PC-9 (cell line): ENCODE results near the gene OR2AG1. TPM values are rescaled to one million over a fixed set of nuclear protein-coding genes. Genes with fewer than 3 reads are reported as not detected.

Source experiments
- BruUV-seq: library from RNA; stranded (reverse); fragments of 400-500 nt; replicated peaks from 2 replicates; lab custom pipeline; 2021; lab: Mats Ljungman, UMichigan
- CTCF ChIA-PET: fragments of 300-600 bp; sonication (Branson Sonifier 250); formaldehyde crosslinking; loops from one replicate; lab custom pipeline; 2022; ENCODE audit warnings: antibody characterized with exemption; lab: Charles Lee
- POLR2A ChIA-PET: fragments of 300-600 bp; sonication (Branson Sonifier 250); formaldehyde crosslinking; loops from one replicate; lab custom pipeline; 2022; ENCODE audit warnings: antibody characterized with exemption; ENCODE audit not compliant: unreplicated experiment; lab: Charles Lee
- DNase-seq, 2 experiments: peaks; one replicate each; pipeline versions ENCODE4 v3.0.0 to v3.0.0-alpha.2; 2015 to 2022; ENCODE audit warnings: mixed read lengths in 1 of 2
- H2AFZ ChIP-seq: fragments of 200-600 bp; sonication (generic); 2 replicates; pipeline ENCODE4 v1.8.1; 2017; ENCODE audit warnings: antibody characterized with exemption
- H3F3A ChIP-seq: fragments of 200-600 bp; sonication (generic); 2 replicates; pipeline ENCODE4 v1.8.1; 2017; ENCODE audit warnings: antibody characterized with exemption, mild to moderate bottlenecking, low read depth; ENCODE audit not compliant: insufficient read depth
- H3K27ac ChIP-seq: fragments of 200-600 bp; sonication (generic); 2 replicates; pipeline ENCODE4 v1.6.1; 2016; ENCODE audit warnings: mixed run types
- H3K27me3 ChIP-seq: fragments of 200-600 bp; sonication (generic); 2 replicates; pipeline ENCODE4 v1.6.1; 2016; ENCODE audit warnings: low read depth, mixed run types; ENCODE audit not compliant: insufficient read depth
- H3K36me3 ChIP-seq: fragments of 200-600 bp; sonication (generic); 2 replicates; pipeline ENCODE4 v1.6.1; 2016; ENCODE audit warnings: low read depth, mixed run types
- H3K4me1 ChIP-seq: fragments of 200-600 bp; sonication (generic); replicated peaks from 2 replicates; pipeline ENCODE4 v1.6.1; 2016; ENCODE audit warnings: mixed run types; ENCODE audit not compliant: insufficient read depth
- H3K4me2 ChIP-seq: fragments of 200-600 bp; sonication (generic); 2 replicates; pipeline ENCODE4 v1.6.1; 2017; ENCODE audit warnings: mixed run types
- H3K4me3 ChIP-seq: fragments of 200-600 bp; sonication (generic); 2 replicates; pipeline ENCODE4 v1.6.1; 2016; ENCODE audit warnings: mixed run types
- H3K79me2 ChIP-seq: fragments of 200-600 bp; sonication (generic); 2 replicates; pipeline ENCODE4 v1.6.1; 2017; ENCODE audit warnings: low read depth, mixed run types
- H3K9me2 ChIP-seq: fragments of 200-600 bp; sonication (generic); 2 replicates; pipeline ENCODE4 v1.8.1; 2017; ENCODE audit warnings: mild to moderate bottlenecking; ENCODE audit not compliant: insufficient read depth
- H3K9me3 ChIP-seq: fragments of 200-600 bp; sonication (generic); 2 replicates; pipeline ENCODE4 v1.8.1; 2016; ENCODE audit warnings: low read depth; ENCODE audit not compliant: insufficient read depth
- H4K20me1 ChIP-seq: fragments of 200-600 bp; sonication (generic); 2 replicates; pipeline ENCODE4 v1.8.1; 2017; ENCODE audit not compliant: insufficient read depth
- EZH2 ChIP-seq: fragments of 200-600 bp; sonication (generic); IDR thresholded peaks from 2 replicates; pipeline ENCODE4 v1.8.0; 2017; ENCODE audit warnings: antibody characterized with exemption, low read depth
- intact Hi-C: fragments of 100-400 bp; cut with micrococcal nuclease; formaldehyde crosslinking; loops from one replicate; pipeline ENCODE4 v1.10.0; 2022; ENCODE audit not compliant: unreplicated experiment
- total RNA-seq: library from RNA; stranded (reverse); gene quantifications from 2 replicates; pipeline ENCODE4 v1.2.3, GENCODE V29; 2021
- TF ChIP-seq, protein P1 (sequence below): fragments of 200-600 bp; sonication (generic); conservative IDR thresholded peaks from 2 replicates; pipeline ENCODE4 v1.6.1; 2017; ENCODE audit warnings: mixed run types, antibody characterized with exemption, mild to moderate bottlenecking, moderate library complexity

The OR2AG1 gene
- total RNA-seq, 1 experiment from 2014 or later, result not detected

DNA sequence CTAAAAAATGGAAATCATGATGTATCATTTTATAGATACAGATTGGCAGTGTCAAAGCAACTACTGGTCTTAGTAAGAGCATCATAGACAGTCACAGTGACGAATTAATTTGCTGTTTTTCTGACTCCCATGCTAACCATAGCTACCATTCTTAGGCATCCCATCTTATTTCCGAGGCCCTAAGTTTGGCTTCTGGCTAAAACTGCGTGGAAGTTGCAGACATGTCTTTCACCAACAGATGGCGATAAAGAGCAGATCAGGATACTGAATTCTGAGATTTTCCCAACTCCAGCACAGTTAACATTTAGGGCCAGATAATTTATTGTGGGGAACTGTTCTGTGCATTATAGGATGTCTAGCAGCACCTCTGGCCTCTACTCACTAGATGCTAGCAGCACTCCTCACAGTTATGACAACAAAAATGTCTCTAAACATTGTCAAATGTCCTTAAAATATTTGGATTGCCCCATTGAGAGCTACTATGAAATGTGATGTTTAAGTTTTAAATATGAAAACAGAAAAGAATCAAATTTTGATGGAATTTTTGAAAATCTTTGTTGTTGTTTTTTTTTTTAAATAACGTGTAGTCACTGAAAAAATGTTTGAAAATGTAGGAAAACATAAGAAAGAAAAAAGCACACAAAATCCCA is 27.4 kb upstream of the OR2AG1 start:
- CTCF ChIA-PET, result no interaction called here
- no TSS peak for BruUV-seq

DNA sequence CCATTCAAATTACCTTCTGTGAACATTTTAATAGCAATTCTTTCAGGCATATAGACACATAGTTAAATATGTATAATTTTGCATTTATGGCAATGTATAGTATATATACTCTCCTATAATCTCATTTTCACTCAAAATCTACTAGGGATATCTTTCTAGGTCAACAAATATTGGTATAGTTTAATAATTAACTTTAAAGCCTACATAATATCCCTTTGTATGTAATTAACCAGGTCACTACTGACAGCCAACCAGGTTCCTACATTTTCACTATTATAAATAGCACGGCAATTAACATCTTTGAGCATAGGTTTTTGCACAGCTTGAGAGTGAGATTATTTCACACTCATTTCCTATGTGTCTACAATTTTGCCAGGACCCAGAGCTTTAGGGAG is 26.9 kb upstream of the OR2AG1 start:
- DNase-seq, result no peak
- H3K27me3 ChIP-seq, result no peaks in the 10 kb centered on the region
- H3K9me2 ChIP-seq, result no peaks in the 10 kb centered on the region
- intact Hi-C loops, result loop anchor here (5.0 kb wide), 1 partner anchor 379 kb away; no protein-coding TSS in a partner anchor
- no peak overlapping the region for H3K4me3 ChIP-seq
- no peaks in the 10 kb centered on the region for H3K79me2 ChIP-seq
- H4K20me1 ChIP-seq, result no peaks in the 10 kb centered on the region
- BruUV-seq, result no TSS peak
- POLR2A ChIA-PET, result no interaction called here
- no peaks in the 10 kb centered on the region for H3F3A ChIP-seq
- no peak overlapping the region for H3K4me2 ChIP-seq
- no peaks in the 10 kb centered on the region for H3K9me3 ChIP-seq
- H3K36me3 ChIP-seq, result no peaks in the 10 kb centered on the region
- H2AFZ ChIP-seq, result no peak overlapping the region
- no peak overlapping the region for H3K27ac ChIP-seq
- TF ChIP-seq EZH2, result no peak
- TF ChIP-seq, protein P1, sequence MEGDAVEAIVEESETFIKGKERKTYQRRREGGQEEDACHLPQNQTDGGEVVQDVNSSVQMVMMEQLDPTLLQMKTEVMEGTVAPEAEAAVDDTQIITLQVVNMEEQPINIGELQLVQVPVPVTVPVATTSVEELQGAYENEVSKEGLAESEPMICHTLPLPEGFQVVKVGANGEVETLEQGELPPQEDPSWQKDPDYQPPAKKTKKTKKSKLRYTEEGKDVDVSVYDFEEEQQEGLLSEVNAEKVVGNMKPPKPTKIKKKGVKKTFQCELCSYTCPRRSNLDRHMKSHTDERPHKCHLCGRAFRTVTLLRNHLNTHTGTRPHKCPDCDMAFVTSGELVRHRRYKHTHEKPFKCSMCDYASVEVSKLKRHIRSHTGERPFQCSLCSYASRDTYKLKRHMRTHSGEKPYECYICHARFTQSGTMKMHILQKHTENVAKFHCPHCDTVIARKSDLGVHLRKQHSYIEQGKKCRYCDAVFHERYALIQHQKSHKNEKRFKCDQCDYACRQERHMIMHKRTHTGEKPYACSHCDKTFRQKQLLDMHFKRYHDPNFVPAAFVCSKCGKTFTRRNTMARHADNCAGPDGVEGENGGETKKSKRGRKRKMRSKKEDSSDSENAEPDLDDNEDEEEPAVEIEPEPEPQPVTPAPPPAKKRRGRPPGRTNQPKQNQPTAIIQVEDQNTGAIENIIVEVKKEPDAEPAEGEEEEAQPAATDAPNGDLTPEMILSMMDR, result no peak
- H3K4me1 ChIP-seq, result no peaks in the 10 kb centered on the region
- CTCF ChIA-PET, result no interaction called here

More for the DNA sequence above, 27.4 kb upstream of the OR2AG1 start:
- Histone ChIP-seq H3K4me1 (no peaks in the 10 kb centered on the region), H3K4me2 (no peak overlapping the region), H4K20me1 (no peaks in the 10 kb centered on the region), H3K36me3 (no peaks in the 10 kb centered on the region), H2AFZ (no peak overlapping the region), H3K27me3 (no peaks in the 10 kb centered on the region), H3K9me3 (no peaks in the 10 kb centered on the region), H3F3A (no peaks in the 10 kb centered on the region), H3K79me2 (no peaks in the 10 kb centered on the region), H3K9me2 (no peaks in the 10 kb centered on the region), H3K27ac (no peak overlapping the region), H3K4me3 (no peak overlapping the region)
- intact Hi-C loops, result loop anchor here (5.0 kb wide), 1 partner anchor 378 kb away; no protein-coding TSS in a partner anchor
- TF ChIP-seq, protein P1, result peak; percentile 72
- no peak for TF ChIP-seq EZH2
- POLR2A ChIA-PET, result no interaction called here
- DNase-seq, result no peak

DNA sequence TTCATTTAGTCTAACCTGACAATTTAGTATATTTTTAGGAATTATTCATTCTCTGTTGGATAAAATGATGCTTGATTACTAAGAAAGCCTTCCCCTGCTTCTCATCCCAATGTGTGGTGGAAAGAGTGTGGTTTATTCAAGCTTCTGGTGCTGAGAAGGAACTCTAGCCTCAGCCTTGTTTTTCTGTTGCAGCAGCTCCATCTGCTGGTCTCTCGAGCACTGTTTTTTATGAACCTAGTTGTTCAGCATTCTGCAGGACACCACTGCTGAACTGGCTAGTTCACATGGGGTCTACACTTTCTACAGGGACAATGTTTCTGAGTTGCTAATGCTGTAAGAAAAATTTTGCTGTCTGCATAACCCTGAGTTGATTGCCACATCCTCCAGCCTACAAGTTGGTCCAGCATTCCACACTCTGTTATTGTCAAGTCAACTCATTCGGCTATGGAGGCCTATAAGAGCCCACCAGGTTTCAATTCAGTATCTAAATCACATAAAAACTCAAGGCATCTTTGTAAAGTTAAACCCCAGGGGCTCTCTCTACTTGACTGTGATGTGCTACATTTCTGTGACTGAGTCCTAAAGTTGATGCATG is 25.4 kb upstream of the OR2AG1 start:
- H3K9me2 ChIP-seq, result no peaks in the 10 kb centered on the region
- no peaks in the 10 kb centered on the region for H3K4me1 ChIP-seq
- H3K4me2 ChIP-seq, result no peak overlapping the region
- no peak overlapping the region for H2AFZ ChIP-seq
- no peaks in the 10 kb centered on the region for H4K20me1 ChIP-seq
- no peak overlapping the region for H3K27ac ChIP-seq
- BruUV-seq, result no TSS peak
- no peak for TF ChIP-seq EZH2
- TF ChIP-seq, protein P1, result peak; percentile 54
- ChIA-PET POLR2A (no interaction called here), CTCF (no interaction called here)
- DNase-seq, result peak in 1 of 2 experiments; percentile 9
- no peak overlapping the region for H3K4me3 ChIP-seq
- H3K79me2 ChIP-seq, result no peaks in the 10 kb centered on the region
- intact Hi-C loops, result loop anchor here (5.0 kb wide), 1 partner anchor 380 kb away; no protein-coding TSS in a partner anchor
- H3K27me3 ChIP-seq, result no peaks in the 10 kb centered on the region
- H3K9me3 ChIP-seq, result no peaks in the 10 kb centered on the region
- no peaks in the 10 kb centered on the region for H3K36me3 ChIP-seq
- no peaks in the 10 kb centered on the region for H3F3A ChIP-seq
